NCI-H2196 treated with DMSO at 0.1 percent for 48 hours (cell line): ENCODE measurements around the gene STEAP3.

Experiments
- DNase-seq: peaks from one replicate; lab custom pipeline; 2025; ENCODE audit not compliant: unreplicated experiment; lab: John Stamatoyannopoulos, UW

The STEAP3 gene

GRCh38 chr2:119225105-119225865 lies 1.7 kb downstream of the STEAP3 start:
- no peak for DNase-seq

DNA sequence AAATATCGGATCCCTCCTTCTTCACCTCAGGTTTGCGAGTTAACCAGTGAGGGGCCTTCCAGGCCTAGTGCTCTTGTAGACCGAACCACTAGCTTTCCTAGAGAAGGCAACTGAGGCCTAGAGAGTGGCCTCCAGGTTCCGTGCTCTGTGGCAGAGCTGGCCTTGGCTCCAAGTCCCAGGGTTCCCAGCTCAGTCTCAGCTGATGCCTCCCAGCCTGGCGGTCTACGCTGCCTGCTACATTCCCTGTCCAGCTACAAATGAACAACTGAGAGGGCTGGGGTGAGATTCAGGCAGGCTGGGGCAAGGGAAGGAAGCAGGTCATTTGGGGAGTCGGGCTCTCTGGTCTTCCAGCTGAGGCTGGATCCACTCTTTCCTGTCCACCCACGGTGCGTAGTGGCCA lies 2.3 kb downstream of the STEAP3 start:
- no peak for DNase-seq

DNA sequence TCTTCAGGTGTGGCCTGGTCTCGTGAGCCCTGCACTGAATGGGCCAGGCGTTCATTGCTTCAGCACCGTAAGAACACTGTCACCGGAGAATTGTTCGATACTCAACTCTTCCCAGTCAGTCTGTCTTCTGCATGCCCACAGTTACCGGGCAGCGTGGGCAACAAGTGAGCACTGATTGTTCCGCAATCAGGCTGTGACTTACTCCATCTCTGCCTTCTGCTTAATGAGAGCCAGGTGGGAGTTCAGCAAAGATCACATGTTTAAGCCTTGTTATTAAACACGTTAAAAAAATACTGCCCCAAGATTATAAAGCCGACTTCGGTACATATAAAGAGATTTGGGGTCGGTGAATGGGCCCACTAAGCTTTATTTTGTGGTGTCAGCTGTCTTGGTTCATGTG lies 3.7 kb downstream of the STEAP3 start:
- DNase-seq = no peak

- no peak for DNase-seq
Measured at GRCh38 chr2:119228136-119228535, 4.5 kb downstream of the STEAP3 start.

GRCh38 chr2:119228964-119229363 lies 5.3 kb downstream of the STEAP3 start:
- DNase-seq = no peak

GRCh38 chr2:119229716-119230115 lies 6.1 kb downstream of the STEAP3 start:
- DNase-seq = no peak

GRCh38 chr2:119230219-119231185 lies 6.9 kb downstream of the STEAP3 start:
- DNase-seq = no peak

DNA sequence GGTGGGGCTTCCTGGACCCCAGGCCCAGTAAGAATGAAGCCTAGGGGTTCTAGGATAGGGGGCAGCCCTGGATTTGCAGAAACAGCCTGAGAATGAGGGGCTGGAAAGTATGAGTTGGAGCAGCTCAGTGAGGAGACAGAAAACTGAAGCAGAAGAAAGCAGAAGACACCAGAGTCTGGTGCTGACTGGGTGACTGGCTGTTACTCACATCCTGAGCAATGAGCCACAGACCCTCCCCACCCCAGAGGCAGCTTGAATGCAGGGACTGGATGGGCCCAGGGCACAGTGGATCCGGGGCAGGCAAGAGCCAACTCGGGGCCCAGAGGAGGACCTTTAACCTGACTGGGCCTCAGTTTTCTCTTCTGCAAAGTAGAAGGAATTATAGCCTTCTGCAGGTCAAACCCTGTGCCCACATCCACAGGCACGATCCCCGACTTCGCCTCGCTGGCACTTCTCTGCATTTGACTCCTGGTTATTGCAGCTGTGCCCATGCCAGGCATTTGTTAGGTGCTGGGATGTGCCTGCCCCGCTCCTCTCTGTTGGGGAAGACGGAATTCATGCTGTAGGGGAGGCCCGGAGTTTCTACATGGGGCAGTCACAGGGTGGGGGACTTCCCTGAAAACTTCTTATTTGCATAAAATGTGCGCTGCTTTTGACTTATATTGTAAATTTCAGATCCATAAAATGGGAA lies 8.5 kb downstream of the STEAP3 start:
- no peak for DNase-seq

- no peak for DNase-seq
Measured at GRCh38 chr2:119232666-119232993, 9.0 kb downstream of the STEAP3 start.

GRCh38 chr2:119233326-119234020 lies 9.8 kb downstream of the STEAP3 start:
- no peak for DNase-seq

DNA sequence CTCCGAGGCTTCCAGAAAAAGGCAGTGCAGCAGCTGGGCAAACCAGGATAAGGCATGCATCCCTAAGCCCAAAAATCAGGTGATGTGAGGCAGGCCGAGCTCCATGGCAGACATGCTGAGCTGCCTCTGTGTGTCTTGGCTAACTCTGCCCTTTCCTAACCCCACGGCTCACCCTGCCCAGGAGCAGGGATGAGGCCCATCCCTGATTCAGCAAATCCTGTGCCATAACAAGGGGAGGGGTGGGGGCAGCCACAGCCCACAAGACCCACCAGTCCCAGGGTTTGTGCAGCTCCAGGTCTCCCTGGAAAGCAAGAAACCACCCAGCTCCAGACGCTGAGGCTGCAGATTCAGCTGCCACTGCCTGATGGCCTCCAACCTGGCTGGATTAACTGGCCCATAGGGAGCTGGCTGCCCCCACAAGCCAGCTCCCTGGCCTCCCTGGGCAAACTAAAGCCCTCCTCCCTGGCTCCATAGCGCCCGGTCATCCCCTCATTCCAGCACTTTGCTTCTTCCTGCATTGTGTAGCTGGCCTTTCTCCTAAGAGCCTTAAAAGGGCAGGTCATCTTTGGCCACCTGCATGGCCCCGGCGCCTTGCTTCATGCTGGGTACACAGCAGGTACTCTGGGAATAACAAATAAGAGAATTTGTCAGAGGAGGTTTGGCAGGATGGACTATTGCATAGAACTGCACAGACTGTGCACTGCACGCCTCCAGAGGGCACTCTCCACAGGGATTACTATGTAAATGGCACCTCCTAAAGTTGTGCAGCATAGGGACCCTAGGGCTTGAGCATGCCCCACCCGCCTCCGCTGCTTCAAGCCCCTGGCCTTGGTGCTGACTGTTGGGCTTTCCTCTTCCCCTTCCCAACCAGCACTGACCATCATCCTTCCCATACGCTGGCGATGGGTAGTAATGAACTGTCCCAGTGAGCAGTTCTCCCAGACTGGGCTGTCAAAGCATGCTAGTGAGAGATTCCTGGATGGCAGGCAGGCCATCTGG lies 10.7 kb downstream of the STEAP3 start:
- DNase-seq = no peak

DNA sequence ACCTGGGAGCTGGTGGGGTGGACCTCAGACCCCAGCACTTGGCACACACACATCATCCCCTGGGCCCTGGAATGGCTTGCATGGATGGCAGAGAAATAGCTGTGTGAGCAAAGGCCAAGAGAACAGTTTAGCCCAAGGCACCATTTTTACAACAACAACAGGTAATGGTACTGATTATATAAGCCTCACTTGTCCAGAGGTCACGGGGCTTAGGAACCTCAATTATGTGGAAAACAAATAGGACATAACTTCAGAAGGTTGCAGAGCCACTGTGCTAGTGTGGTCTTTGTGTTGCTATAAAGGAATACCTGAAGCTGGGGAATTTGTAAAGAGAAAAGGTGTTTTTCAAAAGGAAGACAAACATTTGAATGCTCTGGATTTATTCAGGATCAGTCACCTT lies 13.2 kb downstream of the STEAP3 start:
- no peak for DNase-seq

GRCh38 chr2:119240311-119241204 lies 16.9 kb downstream of the STEAP3 start:
- peak; percentile 99 for DNase-seq

- DNase-seq = no peak
Measured at GRCh38 chr2:119241205-119241532, 17.5 kb downstream of the STEAP3 start.

DNA sequence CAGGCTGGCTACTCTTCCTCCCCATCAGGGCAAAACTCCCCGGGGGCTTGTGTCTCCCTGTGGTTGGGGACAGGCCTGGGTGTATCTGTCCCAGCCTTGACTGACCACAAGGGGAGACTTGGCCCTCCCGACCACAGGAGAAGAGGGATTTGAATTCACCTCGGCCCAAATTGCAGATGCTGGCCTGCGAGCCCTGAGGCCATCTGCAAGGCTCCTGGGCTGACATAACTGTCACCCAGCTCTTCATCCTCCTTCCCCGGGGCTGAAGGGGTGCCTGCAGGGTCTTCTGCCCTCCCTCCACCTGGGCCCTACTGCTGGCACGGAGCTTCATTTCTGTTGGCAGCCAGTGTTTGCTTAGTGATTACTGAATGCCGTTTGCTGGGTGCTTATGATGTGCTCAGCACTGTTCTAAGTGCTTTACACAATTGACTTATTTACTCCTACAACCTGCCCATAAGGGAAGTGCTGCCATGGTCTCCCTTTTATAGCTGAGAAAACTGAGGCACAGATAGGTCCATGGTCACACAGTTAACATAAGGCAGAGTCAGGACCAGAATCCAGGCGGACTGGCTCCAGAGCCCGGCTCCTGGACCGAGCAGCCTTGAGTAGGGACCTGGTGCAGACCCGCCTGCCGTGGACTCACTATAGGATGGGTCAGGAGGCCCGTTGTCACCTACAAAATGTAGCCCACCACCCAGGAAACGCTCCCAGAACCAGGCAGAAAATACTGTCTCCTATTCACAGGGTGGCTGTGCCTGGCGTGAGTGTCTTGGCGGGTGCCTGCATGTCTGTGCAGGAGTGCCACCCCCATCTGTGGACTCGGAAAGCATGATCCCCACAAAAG lies 18.9 kb downstream of the STEAP3 start:
- DNase-seq = peak; percentile 18

- DNase-seq = no peak
Measured at GRCh38 chr2:119243621-119244020, 20.0 kb downstream of the STEAP3 start.

DNA sequence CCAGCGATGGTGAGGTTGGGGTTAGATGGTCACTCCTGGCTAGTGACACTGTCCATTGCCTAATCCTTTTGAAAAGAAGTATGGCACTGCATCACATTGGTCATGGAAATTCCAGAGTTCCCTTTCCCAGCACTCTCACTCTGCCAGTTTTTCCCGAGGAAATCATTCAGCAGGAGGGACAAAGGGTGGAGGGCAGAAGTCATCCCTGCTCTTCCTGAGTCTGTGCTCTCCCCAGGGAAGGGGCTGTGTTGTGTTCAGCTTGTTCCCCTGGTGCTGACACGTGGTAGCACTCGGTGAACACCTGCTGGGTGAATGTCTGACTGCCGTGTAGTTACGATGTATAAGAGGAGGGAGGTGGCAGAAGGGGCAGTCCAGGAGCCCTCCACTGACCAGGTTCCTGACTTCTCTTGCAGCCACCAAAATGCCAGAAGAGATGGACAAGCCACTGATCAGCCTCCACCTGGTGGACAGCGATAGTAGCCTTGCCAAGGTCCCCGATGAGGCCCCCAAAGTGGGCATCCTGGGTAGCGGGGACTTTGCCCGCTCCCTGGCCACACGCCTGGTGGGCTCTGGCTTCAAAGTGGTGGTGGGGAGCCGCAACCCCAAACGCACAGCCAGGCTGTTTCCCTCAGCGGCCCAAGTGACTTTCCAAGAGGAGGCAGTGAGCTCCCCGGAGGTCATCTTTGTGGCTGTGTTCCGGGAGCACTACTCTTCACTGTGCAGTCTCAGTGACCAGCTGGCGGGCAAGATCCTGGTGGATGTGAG lies 21.6 kb downstream of the STEAP3 start:
- no peak for DNase-seq
